ENCODE results near the gene DYNC1I2.

DNA sequence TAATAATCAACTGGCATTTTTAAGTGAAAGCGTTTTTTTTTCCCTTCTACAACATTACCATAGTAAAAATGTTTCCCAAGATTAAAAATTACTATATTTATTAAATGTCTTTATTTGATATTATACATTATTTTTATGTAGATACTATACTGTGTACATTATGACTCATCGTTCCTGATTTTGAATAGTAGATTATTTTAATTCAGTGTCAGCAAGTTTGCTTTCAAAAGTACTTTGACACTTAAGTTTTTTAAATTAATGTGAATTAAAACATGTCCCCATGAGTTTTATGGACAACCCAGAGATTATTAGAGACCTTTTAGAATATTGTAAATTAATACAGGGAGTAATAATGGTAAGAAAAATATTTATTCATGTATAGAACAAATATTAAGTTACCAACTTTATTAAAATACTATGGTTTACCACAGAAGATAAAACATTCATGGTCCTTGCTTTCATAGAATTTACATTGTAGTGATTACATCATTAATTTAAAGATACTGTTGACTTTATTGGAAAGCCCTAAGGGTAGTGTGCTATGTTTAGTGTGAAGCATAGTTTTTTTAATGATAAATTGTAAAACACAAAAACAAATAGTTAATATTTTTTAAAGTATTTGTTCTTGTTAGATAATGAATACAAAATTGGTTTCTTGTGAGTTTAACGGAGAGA is 21.9 kb downstream of the DYNC1I2 start:
- TF ChIP-seq, protein P1, sequence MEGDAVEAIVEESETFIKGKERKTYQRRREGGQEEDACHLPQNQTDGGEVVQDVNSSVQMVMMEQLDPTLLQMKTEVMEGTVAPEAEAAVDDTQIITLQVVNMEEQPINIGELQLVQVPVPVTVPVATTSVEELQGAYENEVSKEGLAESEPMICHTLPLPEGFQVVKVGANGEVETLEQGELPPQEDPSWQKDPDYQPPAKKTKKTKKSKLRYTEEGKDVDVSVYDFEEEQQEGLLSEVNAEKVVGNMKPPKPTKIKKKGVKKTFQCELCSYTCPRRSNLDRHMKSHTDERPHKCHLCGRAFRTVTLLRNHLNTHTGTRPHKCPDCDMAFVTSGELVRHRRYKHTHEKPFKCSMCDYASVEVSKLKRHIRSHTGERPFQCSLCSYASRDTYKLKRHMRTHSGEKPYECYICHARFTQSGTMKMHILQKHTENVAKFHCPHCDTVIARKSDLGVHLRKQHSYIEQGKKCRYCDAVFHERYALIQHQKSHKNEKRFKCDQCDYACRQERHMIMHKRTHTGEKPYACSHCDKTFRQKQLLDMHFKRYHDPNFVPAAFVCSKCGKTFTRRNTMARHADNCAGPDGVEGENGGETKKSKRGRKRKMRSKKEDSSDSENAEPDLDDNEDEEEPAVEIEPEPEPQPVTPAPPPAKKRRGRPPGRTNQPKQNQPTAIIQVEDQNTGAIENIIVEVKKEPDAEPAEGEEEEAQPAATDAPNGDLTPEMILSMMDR (conservative IDR thresholded peaks at IDR 0.05): no peak
- TF ChIP-seq ZFX (IDR thresholded peaks at IDR 0.05): no peak

Measured in C4-2B (cell line).